Right renal pelvis (tissue), 4 donors: ENCODE data around the gene INHA. TPM values are rescaled to one million over a fixed set of nuclear protein-coding genes. Genes with fewer than 3 reads are reported as not detected.

Experiments
- DNase-seq, 4 donors: peaks; one replicate each; pipeline ENCODE4 v3.0.0-alpha.2; 2013; ENCODE audit warnings: low read depth in 4 of 4, low spot score in 3 of 4, missing footprints in 1 of 4
- polyA plus RNA-seq, 4 donors: library from polyadenylated mRNA; unstranded; fragments of 120-200 nt; gene quantifications; one replicate each; pipeline ENCODE4 v1.2.1, GENCODE V29; 2013; ENCODE audit not compliant: insufficient read length in 4 of 4

Gene INHA
- polyA plus RNA-seq, 4 donors, result 0.51 to 2.0 (median 1.6) TPM

DNA sequence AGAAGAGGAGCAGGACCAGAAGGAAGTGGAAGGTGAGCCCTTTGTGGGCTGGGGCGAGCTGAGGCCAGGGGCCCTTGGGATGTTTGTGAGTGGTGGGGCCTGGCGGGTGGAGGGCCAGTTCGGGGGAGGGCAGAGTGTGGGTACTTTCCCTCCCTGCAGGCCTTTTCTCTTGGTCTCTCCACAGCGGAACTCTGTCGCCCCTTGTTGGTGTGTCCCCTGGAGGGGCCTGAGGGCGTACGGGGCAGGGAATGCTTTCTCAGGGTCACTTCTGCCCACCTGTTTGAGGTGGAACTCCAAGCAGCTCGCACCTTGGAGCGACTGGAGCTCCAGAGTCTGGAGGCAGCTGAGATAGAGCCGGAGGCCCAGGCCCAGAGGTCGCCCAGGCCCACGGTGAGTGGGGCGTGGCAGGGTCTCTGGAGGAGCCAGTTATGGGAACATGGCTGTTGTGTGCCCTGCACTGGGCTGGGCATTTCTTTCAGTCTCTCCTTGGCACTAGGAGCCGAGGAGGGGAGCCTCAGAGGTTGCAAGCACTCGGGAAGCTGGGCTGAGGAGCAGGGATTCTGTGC is 36.4 kb downstream of the INHA start:
- DNase-seq, result no peak

DNA sequence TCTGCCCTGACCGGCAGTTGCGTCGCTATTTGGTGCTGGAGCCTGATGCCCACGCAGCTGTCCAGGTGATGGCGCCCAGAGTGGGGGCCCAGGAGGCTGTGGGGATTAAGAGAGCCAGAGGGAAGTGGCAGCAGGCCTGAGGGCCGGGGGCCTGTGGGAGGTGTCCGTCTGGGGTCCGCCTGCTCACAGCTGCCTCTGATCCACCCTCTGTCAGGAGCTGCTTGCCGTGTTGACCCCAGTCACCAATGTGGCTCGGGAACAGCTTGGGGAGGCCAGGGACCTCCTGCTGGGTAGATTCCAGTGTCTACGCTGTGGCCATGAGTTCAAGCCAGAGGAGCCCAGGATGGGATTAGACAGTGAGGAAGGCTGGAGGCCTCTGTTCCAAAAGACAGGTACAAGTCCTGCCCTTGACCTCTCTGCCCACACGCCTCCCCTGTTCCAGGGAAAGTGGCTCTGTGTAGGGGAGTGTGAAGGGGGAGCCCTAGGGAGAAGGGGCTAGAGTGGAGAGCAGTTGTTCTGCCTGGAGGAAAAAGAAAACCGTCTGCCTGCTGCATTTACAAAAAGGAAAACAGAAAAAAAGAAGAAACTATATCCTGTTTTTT is 37.1 kb downstream of the INHA start:
- DNase-seq, result no peak

DNA sequence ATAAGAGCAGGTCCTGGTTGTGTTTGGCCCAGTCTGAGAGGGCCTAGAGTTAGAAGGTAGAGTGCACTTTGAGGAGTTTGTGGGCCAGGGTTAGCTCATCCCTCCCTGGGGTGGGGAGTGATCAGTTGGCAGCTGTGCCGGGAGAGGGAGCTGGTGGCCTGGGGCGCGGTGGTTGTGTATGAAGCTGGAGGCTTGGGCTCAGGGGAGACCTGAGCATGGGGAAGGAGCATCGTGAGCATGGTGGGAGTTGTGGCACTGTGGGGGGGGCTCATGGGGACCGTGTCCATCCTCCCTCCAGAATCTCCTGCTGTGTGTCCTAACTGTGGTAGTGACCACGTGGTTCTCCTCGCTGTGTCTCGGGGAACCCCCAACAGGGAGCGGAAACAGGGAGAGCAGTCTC is 39.2 kb downstream of the INHA start:
- DNase-seq, result no peak

DNA sequence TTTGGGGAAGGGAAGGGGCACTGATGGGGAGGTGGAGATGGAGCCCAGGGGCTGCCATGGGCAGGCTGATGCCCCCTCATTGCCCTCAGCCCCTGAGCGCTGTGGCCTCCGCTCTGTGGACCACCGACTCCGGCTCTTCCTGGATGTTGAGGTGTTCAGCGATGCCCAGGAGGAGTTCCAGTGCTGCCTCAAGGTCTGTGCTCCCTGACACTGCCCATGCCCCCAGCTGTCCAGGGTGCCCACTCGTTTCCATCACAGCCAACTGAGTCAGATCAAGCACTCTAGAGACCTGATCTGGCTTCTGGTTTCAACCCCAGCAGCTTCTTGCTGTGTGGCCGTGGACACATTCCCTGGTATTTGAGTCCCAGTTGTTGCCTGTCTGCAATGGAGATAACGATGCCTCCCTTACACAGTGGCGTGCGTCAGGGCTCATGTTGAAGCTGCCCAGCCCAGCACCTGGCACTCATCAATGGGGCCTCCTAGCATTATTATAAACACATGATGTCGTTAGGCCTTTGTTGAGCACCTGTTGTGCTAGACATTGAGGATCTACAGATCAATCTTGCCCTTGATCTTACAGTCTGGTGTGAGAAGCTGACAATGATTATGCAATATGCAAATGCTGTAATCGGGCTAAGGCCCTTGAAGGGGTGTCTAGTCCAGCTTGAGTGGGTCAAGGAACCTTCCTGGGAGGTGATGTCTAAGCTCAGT is 39.9 kb downstream of the INHA start:
- DNase-seq, result no peak

DNA sequence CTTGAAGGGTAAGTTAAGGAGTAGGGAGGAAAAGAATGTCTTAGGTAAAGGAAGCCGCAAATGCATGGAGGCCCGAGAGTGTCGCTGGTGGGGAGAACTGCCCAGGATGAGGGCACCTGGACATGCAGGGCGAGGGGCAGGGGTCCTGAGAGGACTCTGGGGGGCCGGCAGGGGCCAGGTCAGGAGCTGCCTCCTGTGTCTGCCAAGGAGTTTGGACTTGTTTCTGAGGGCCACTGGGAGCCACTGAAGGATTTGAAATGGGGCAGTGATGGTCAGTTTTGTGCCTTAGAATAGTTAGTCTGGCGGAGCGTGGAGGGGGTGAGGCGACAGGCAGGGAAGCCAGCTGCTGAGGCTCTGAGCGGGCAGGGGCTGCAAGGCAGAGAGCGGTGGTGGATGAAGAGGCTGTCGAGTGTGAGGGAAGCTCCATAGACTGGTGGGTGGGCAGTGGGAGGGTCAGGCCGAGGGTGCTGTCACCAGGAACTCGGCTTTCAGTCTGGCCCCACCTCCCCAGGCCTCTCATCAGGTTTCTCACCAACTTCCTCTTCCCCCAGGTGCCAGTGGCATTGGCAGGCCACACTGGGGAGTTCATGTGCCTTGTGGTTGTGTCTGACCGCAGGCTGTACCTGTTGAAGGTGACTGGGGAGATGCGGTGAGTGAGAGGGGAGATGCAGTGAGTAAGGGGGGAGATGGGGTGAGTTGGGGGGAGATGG is 40.6 kb downstream of the INHA start:
- DNase-seq, result no peak

DNA sequence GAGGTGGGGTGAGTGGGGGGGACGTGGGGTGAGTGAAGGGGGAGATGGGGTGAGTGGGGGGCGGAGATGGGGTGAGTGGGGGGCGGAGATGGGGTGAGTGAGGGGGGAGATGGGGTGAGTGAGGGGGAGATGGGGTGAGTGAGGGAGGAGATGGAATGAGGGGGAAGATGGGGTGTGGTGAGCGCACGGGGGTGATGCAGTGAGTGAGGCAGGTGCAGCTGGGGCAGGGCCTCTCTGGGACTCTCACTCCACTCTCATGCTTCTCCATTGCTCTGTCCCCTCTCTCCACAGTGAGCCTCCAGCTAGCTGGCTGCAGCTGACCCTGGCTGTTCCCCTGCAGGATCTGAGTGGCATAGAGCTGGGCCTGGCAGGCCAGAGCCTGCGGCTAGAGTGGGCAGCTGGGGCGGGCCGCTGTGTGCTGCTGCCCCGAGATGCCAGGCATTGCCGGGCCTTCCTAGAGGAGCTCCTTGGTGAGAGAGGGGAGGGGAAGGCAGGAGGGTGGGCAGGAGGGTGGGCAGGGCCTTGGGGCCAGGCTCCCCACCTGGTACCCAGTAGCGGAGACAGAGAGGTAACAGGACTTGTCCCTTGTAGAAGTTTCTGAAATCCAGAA is 41.5 kb downstream of the INHA start:
- no peak for DNase-seq

DNA sequence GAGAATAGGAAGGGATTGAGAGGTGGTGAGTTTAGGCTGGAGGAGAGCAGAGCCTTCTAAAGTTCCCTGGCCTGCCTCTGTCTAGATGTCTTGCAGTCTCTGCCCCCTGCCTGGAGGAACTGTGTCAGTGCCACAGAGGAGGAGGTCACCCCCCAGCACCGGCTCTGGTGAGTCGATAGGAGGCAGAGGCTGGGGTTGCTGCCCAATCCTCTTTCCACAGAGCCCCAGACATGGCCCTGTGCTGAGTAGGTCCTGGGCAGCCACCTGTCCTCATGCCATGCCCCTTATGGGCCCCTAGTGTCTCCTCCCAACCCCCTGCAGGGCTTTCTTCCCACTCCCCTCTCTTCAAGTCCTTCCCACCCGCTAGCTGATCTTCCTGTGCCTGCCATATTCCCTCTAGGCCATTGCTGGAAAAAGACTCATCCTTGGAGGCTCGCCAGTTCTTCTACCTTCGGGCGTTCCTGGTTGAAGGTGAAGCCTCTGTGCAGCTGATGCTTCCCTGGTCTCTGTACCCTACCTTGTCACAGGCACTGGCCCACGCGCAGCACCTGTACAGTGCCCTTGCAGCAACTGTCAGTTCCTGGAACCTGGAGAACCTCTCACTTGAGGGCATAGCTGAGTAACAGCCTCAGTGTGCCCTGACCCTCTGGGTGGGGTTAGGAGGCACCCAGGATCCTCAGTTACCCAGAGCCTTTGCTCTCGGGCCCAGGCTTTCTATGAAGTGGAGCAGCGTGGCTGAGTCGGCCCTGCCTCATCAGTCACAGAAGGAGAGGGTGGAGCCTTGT is 42.2 kb downstream of the INHA start:
- DNase-seq, result no peak

DNA sequence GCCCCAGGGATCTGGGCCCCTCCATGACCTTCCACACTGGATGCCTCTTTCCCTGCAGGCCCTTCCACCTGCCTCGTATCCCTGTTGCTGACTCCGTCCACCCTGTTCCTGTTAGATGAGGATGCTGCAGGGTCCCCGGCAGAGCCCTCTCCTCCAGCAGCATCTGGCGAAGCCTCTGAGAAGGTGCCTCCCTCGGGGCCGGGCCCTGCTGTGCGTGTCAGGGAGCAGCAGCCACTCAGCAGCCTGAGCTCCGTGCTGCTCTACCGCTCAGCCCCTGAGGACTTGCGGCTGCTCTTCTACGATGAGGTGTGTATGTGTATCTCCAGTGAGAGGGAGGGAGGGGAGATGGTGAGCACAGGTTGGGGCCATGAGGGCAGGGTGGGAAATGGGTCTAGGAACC is 42.9 kb downstream of the INHA start:
- no peak for DNase-seq

DNA sequence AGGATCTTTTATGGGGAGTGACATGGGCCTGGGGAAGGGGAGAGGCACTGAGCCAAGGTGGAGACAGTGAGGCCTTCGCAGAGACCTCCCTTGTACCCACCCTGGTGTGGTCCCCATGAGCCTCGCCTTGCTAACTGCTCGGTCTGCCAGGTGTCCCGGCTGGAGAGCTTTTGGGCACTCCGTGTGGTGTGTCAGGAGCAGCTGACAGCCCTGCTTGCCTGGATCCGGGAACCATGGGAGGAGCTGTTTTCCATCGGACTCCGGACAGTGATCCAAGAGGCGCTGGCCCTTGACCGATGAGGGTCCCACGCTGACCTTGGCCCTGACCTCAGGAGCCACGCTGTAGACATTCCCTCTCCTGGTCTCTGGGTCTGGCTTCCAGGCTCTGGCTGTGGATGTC is 43.8 kb downstream of the INHA start:
- DNase-seq, result no peak

DNA sequence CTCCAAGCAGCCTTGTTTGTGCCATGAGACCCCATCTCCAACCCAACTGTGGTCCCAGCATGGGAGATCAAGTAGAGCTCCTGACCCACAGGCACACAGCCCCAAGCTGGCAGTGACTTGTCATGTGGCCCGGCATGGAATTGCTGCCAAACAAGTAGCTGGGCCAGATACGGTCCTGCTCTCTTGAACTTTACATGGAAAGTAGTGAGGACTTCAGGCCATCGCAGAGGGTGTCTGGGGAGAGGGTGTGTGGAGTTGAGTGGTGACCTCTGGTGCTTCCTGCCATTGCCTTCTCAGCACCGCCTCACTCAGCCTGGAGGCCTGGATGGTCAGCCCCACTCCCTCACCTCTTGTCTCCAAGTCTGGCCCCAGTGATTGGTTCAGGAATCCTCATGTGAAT is 44.4 kb downstream of the INHA start:
- no peak for DNase-seq

DNA sequence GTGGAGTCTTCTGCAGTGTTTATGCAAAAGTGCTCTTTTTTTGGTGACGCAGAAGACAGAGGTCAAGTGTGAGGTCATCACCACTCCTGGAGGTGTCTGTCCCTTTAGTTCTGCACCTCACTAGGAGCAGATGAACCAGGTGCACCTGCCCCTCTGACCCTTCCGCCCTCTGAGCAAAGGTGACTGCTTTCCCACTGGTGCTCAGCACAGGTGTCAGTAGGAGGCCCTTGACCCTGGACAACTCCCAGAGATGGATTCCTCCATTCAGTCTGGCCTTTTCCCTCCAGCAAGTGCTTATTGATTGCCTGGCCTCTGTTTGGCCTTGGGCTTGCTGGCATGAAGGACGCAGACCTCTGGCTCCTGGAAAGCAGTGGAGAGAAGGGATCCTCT is 46.6 kb downstream of the INHA start:
- no peak for DNase-seq

DNA sequence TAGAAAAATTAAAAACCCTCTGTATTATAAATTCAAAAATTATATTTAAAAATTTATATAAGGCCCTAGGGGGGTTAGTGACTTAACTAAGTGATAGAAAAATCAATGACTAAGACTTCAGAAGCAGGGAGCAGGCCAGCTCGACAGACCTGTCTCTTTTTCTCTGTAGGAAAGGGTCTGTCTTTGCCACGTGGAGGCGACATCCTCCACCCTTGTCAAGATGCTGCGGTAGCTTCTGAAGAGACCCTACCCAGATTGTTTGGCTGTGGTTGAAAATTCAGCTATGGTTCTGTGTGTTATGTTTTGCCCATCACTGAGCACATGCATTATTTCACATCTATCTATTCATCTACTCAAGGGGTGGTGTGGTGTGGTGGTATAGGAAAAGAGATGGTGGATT is 47.1 kb downstream of the INHA start:
- no peak for DNase-seq

DNA sequence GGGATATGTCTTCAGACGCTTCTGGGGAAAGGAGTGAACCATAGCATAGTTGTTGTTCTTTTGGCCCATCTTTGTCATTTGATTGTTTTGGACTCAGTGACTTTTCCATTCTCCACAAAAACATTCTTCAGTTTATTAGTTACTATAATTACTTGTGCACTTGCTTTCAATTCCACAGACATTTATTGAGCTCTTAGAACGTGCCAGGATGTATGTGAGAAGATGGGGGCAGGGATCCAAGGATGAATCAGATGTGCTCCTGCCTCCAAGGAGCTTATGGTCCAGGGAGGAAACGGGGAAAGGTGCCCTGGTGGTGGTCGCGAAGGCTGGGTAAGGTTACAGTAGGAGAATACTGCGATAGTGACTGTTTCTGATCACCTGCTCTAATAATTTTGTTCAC is 48.4 kb downstream of the INHA start:
- DNase-seq, result no peak

DNA sequence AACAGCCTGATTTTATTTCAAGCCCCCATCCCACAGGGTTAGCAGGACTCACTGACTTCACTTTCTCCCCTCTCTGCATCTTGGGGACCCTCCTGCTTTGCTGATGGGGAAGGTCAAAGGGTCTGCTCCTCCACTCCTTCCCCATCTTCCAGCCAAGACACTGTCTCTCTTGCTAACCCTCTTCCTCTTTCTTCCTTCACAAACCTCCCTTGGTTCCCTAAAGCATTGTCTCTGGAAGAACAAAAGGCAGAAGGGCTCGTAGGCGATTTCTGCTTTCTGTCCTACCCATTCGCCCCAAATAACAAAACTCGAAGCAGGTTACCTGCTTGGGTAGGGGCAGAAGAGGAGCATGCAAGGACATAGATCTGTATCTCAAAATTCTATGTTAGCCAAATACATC is 49.8 kb downstream of the INHA start:
- DNase-seq, result no peak

DNA sequence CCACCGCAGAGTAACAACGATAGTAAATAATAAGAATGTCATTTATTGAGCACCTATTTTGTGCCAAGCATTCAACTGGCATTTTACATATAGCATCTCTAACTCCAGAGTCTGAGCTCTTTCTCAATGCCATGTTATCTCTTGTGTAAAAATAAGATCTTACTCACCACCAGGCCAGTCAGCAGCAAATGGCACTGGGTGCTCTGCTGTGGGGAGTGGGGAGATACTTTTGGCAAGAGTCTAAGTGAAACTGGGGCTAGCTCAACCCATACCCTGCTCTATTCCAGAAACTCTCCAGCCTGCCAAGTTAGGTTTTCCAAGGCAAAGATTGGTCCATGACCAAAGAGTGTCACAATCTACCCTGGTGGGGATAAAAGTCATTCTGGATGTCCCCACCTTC is 50.4 kb downstream of the INHA start:
- DNase-seq, result no peak

DNA sequence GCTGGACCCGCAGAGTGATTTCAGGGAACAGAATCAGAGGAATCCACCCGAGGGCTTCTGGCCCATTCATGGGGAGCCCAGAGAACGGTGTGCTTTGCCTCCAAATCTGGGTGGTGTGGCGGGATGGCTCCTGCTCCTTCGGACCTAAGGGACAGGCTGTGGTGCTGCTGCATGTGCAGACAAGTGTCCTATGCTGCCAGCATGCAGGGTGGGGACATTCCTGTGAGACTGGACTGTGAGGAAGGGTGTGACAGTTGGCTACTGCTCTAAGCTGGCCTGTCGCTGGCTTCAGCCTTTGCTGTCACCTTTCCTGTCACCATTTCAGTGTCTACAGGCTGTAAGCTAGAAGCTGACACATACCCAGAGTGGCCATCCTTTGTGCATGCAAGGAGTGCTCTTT is 52.5 kb downstream of the INHA start:
- no peak for DNase-seq

DNA sequence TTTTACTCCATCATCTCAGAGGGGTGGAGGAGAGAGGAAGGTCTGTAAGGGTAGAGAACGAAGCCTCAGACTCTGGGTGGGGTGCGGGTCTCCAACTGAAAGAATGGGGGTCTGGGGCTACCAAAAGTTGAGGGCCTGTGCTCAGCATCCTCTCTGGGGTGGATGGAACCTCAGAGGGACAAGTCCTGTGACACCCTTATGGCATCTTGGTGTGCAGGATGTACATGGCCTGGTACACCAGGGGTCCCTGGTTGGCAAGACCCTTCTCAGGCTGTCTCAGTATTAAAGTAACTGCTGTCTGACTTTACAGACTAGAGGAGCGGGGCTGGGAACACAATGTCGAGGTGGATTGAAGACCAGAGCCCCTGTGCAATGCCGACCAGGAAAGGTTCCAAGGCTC is 53.1 kb downstream of the INHA start:
- DNase-seq, result no peak
